ENCODE measurements around the gene PMPCA.
A peak's percentile ranks its signal among the peaks of the same experiment; 100 is the strongest.

PMPCA gene

GRCh38 chr9:136410500-136411287 is at the start of gene PMPCA, which contains the start of gene ENTR1:
TSS of gene PMPCA (plus strand) at chr9:136410658. CDS start at chr9:136410669, 11 bp downstream.
TSS of gene ENTR1 (minus strand) at chr9:136410614. CDS start at chr9:136410397, 217 bp downstream.
- DNase-seq = peak; percentile 97

- no peak for DNase-seq
Observed at GRCh38 chr9:136361047-136361753, 49.3 kb upstream of the PMPCA start.

- DNase-seq = no peak
Observed at GRCh38 chr9:136361754-136362449, 48.6 kb upstream of the PMPCA start.

- no peak for DNase-seq
Observed at GRCh38 chr9:136362450-136362784, 48.0 kb upstream of the PMPCA start.

GRCh38 chr9:136363106-136363948 is 47.1 kb upstream of the PMPCA start, which contains the start of gene DNLZ:
TSS of gene DNLZ (minus strand) at chr9:136363744. CDS start at chr9:136363714, 30 bp downstream.
- peak; percentile 98 for DNase-seq

GRCh38 chr9:136363949-136364748 is 46.3 kb upstream of the PMPCA start:
- DNase-seq = no peak

GRCh38 chr9:136364942-136365774 is 45.3 kb upstream of the PMPCA start:
- no peak for DNase-seq

GRCh38 chr9:136365775-136366222 is 44.7 kb upstream of the PMPCA start:
- no peak for DNase-seq

GRCh38 chr9:136366826-136367225 is 43.6 kb upstream of the PMPCA start:
- no peak for DNase-seq

- no peak for DNase-seq
Observed at GRCh38 chr9:136367296-136368145, 42.9 kb upstream of the PMPCA start.

- DNase-seq = no peak
Observed at GRCh38 chr9:136368190-136368589, 42.3 kb upstream of the PMPCA start.

- DNase-seq = no peak
Observed at GRCh38 chr9:136370037-136370436, 40.4 kb upstream of the PMPCA start.

GRCh38 chr9:136370687-136371532 is 39.5 kb upstream of the PMPCA start:
- no peak for DNase-seq

GRCh38 chr9:136371533-136371880 is 39.0 kb upstream of the PMPCA start:
- no peak for DNase-seq

- no peak for DNase-seq
Observed at GRCh38 chr9:136372006-136372405, 38.5 kb upstream of the PMPCA start.

- DNase-seq = peak; percentile 80
Observed at GRCh38 chr9:136372561-136373299, 37.7 kb upstream of the PMPCA start.

GRCh38 chr9:136373300-136374182 is 36.9 kb upstream of the PMPCA start, which contains the start of gene CARD9:
TSS of gene CARD9 (minus strand) at chr9:136373669. CDS start at chr9:136372078, 1,591 bp downstream.
- DNase-seq = no peak
